ENCODE data around the gene SRRT.
A peak's percentile ranks its signal among the peaks of the same experiment; 100 is the strongest.

SRRT gene

GRCh38 chr7:100892364-100893317, 17.7 kb downstream of the SRRT start:
- DNase-seq (ENCODE audit: insufficient read length, low spot score): no peak
- no peak for FAIRE-seq
- TF ChIP-seq, protein P1, sequence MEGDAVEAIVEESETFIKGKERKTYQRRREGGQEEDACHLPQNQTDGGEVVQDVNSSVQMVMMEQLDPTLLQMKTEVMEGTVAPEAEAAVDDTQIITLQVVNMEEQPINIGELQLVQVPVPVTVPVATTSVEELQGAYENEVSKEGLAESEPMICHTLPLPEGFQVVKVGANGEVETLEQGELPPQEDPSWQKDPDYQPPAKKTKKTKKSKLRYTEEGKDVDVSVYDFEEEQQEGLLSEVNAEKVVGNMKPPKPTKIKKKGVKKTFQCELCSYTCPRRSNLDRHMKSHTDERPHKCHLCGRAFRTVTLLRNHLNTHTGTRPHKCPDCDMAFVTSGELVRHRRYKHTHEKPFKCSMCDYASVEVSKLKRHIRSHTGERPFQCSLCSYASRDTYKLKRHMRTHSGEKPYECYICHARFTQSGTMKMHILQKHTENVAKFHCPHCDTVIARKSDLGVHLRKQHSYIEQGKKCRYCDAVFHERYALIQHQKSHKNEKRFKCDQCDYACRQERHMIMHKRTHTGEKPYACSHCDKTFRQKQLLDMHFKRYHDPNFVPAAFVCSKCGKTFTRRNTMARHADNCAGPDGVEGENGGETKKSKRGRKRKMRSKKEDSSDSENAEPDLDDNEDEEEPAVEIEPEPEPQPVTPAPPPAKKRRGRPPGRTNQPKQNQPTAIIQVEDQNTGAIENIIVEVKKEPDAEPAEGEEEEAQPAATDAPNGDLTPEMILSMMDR (IDR thresholded peaks at IDR 0.05; ENCODE audit: insufficient read depth, missing control alignments): no peak

- FAIRE-seq: no peak
- no peak for DNase-seq (ENCODE audit: insufficient read length, low spot score)
- TF ChIP-seq, protein P1 (IDR thresholded peaks at IDR 0.05; ENCODE audit: insufficient read depth, missing control alignments): no peak
Measured at GRCh38 chr7:100893318-100893895, 18.5 kb downstream of the SRRT start.

DNA sequence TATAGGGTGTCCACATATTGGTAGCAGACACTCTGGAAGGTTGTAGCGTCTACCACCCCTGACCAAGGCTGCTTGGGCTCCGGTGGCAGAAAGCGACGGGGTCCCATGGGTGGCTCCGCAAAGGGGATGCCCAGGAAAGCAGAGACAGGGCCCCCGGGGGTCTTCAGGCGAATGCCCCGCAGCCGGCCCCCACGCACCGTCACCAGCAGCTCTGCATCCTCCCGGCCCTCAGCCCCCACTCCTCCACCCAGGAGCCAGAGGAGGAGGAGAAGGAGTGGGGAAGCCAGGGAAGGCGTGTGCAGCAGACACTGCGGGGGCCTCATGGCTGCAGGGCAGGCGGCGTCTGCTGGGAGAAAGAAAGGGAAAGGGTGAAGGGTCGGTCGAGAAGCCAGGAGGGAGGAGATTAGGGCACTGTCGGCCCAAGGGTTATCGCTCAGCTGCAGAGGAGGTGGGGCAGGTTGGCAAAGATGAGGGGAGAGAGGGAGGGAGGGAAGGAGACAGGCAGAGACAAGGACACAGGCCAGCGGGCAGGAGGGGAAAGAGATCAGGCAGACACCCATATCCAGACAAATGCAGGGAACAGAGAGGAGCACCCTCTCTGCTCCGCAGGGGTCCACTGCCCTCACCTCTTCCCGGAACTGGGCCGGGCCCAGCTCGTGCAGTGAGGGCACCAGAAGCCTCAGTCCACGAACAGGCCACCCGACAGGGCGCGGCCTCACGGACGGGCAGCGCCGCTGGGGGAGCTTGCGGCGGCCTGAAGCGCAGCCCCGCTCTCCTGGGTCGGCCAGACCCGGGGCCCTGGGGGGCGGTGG, 19.2 kb downstream of the SRRT start:
- FAIRE-seq: no peak

DNA sequence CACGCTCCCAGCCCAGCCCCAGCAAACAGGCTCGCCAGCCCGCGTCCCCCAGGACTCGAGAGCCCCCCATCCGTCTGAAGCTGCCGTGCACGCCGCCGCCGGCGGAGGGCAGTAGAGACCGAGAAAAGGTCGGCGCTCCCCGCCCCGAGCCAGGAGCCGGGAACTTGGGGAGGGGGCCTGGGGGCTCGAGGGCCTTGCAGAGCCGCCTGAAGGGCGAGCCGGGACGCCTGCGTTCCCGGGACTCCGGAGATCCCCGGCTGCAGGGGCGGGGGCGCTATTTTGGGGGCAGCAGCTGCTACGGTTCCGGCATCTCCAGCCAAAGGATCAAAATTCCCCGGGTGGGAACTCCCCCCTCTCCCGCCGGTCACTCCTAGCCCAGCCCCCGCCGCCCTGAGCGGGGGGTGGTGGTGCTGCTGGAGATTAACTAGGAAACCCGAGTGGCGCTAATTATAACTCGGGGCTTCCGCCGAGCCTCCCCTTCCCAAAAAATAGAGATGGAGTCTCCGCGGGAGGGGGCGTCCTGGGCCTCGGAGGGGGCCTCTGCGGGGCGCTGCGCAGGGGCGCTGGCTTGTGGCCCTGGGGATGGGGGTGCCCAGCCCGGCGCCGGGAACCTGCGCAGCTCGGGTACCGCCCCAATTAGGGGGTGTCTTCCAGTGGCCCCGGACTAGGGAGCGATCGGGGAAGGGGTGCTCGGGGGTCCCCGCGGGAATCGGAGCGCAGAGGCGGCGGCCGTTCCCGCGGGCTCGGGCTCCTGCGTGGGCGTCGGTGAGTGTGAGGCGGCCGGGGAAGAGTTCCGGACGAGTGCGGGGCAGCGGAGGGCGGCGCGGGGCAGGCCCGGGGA, 20.2 kb downstream of the SRRT start:
- TF ChIP-seq, protein P1 (IDR thresholded peaks at IDR 0.05; ENCODE audit: insufficient read depth, missing control alignments): peak; percentile 64
- DNase-seq (ENCODE audit: insufficient read length, low spot score) (no peak), FAIRE-seq (no peak)

More for the DNA sequence above, 19.2 kb downstream of the SRRT start:
- TF ChIP-seq, protein P1 (IDR thresholded peaks at IDR 0.05; ENCODE audit: insufficient read depth, missing control alignments): no peak
- DNase-seq (ENCODE audit: insufficient read length, low spot score): no peak

- TF ChIP-seq, protein P1 (IDR thresholded peaks at IDR 0.05; ENCODE audit: insufficient read depth, missing control alignments): no peak
- no peak for FAIRE-seq
Measured at GRCh38 chr7:100895701-100895955, 20.7 kb downstream of the SRRT start, which contains the start of gene ACHE. Gene ACHE, minus strand, starts transcription at chr7:100895888. Its CDS starts 1,656 bp downstream, at chr7:100894232.

GRCh38 chr7:100895956-100896731, 21.2 kb downstream of the SRRT start:
- TF ChIP-seq, protein P1 (IDR thresholded peaks at IDR 0.05; ENCODE audit: insufficient read depth, missing control alignments): no peak
- DNase-seq (ENCODE audit: insufficient read length, low spot score) (no peak), FAIRE-seq (no peak)

More at GRCh38 chr7:100895701-100895955, 20.7 kb downstream of the SRRT start, which contains the start of gene ACHE:
- no peak for DNase-seq (ENCODE audit: insufficient read length, low spot score)

Measured in D721Med (cell line).